Transverse colon (tissue), 3 donors: ENCODE results near the gene VPS13C.

Experiments
- POLR2A ChIP-seq: fragments of 450-650 bp; IDR thresholded peaks from one replicate; pipeline ENCODE4 v1.6.1; 2016; ENCODE audit warnings: antibody characterized with exemption, mild to moderate bottlenecking, moderate library complexity
- TF ChIP-seq, protein P1 (sequence below), 5 experiments: fragments of 200-600 bp in 3 of 5; fragments of 450-650 bp in 2 of 5; sonication (generic) in 3 of 5; IDR thresholded peaks; 1 replicate in 2 of 5; 2 replicates in 3 of 5; pipeline ENCODE4 v1.5.1; 2016 to 2017; ENCODE audit warnings: antibody characterized with exemption in 5 of 5, inconsistent platforms in 3 of 5, mild to moderate bottlenecking in 2 of 5, moderate library complexity in 1 of 5

DNA sequence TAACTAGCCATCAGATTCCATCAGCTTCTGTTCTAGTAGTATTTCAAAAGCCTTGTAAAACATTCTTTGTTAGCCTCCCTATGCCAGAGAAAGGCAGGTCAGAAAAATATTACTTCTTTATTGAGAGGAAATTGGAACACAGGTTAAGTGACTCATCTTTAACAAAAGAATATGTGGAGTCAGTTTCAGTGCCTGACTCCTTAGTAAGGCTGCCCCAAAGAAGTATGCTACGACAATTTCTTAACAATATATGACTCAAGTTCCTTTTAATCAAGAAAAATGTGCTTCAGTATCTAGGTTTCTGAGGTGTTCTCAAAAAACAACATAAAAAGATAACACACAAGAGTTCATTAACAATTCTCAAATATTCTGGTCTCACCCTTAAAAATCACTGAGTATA is 139.2 kb downstream of the VPS13C start:
- TF ChIP-seq, protein P1, sequence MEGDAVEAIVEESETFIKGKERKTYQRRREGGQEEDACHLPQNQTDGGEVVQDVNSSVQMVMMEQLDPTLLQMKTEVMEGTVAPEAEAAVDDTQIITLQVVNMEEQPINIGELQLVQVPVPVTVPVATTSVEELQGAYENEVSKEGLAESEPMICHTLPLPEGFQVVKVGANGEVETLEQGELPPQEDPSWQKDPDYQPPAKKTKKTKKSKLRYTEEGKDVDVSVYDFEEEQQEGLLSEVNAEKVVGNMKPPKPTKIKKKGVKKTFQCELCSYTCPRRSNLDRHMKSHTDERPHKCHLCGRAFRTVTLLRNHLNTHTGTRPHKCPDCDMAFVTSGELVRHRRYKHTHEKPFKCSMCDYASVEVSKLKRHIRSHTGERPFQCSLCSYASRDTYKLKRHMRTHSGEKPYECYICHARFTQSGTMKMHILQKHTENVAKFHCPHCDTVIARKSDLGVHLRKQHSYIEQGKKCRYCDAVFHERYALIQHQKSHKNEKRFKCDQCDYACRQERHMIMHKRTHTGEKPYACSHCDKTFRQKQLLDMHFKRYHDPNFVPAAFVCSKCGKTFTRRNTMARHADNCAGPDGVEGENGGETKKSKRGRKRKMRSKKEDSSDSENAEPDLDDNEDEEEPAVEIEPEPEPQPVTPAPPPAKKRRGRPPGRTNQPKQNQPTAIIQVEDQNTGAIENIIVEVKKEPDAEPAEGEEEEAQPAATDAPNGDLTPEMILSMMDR (IDR thresholded peaks at IDR 0.05), result no peak
- TF ChIP-seq POLR2A, result no peak
